SK-N-SH (cell line): ENCODE data around the gene COL12A1. TPM values are rescaled to one million over a fixed set of nuclear protein-coding genes. Genes with fewer than 3 reads are reported as not detected.

Experiments
- CTCF ChIA-PET: fragments of 300-600, 350-600 bp; formaldehyde crosslinking; extraction: SDS; loops from one replicate; lab custom pipeline; 2021; lab: Yijun Ruan, JAX
- POLR2A ChIA-PET: fragments of 350-600 bp; sonication (Branson Sonifier 250); formaldehyde crosslinking; extraction: SDS; loops from one replicate; lab custom pipeline; 2020; ENCODE audit warnings: antibody characterized with exemption, inconsistent platforms; lab: Yijun Ruan, JAX
- DNase-seq: peaks from one replicate; pipeline ENCODE4 v3.0.0; 2012
- H2AFZ ChIP-seq: fragments of 200-600 bp; sonication (generic); 2 replicates; pipeline ENCODE4 v1.8.1; 2016; ENCODE audit warnings: antibody characterized with exemption, mild to moderate bottlenecking, low read depth
- H3F3A ChIP-seq: fragments of 200-600 bp; sonication (generic); replicated peaks from 2 replicates; pipeline ENCODE3; 2016; ENCODE audit warnings: antibody characterized with exemption, mild to moderate bottlenecking; ENCODE audit not compliant: insufficient read depth
- H3K27ac ChIP-seq, 2 experiments: fragments of 200-500 bp in 1 of 2; fragments of 200-600 bp in 1 of 2; sonication (Bioruptor generic) in 1 of 2; sonication (generic), shearing (Covaris generic) in 1 of 2; 2 replicates each; pipeline versions ENCODE4 v1.5.1 to v1.6.1; 2014 to 2016; ENCODE audit warnings: low read depth in 2 of 2, inconsistent platforms in 1 of 2, low read length in 1 of 2, mild to moderate bottlenecking in 1 of 2, mixed read lengths in 1 of 2
- H3K27me3 ChIP-seq: fragments of 200-600 bp; sonication (generic), shearing (Covaris generic); 2 replicates; pipeline ENCODE4 v1.6.1; 2016; ENCODE audit warnings: mixed run types; ENCODE audit not compliant: insufficient read depth
- H3K36me3 ChIP-seq, 2 experiments: fragments of 200-500 bp in 1 of 2; fragments of 200-600 bp in 1 of 2; sonication (Bioruptor generic) in 1 of 2; sonication (generic) in 1 of 2; replicated peaks in 1 of 2; 2 replicates each; pipeline versions ENCODE3 to v1.5.1; 2014 to 2016; ENCODE audit warnings: low read length in 1 of 2, mild to moderate bottlenecking in 1 of 2; ENCODE audit not compliant: insufficient read depth in 2 of 2, control insufficient read depth in 1 of 2
- H3K4me1 ChIP-seq, 2 experiments: fragments of 200-500 bp in 1 of 2; fragments of 200-600 bp in 1 of 2; sonication (Bioruptor generic) in 1 of 2; sonication (generic), shearing (Covaris generic) in 1 of 2; 2 replicates each; pipeline versions ENCODE4 v1.5.1 to v1.6.1; 2014 to 2016; ENCODE audit warnings: low read depth in 1 of 2, low read length in 1 of 2, mixed run types in 1 of 2; ENCODE audit not compliant: insufficient read depth in 2 of 2, control insufficient read depth in 1 of 2
- H3K4me2 ChIP-seq: fragments of 200-600 bp; sonication (generic), shearing (Covaris generic); 2 replicates; pipeline ENCODE4 v1.6.1; 2017; ENCODE audit warnings: mixed run types
- H3K4me3 ChIP-seq, 2 experiments: fragments of 200-500 bp in 1 of 2; fragments of 200-600 bp in 1 of 2; sonication (Bioruptor generic) in 1 of 2; sonication (generic), shearing (Covaris generic) in 1 of 2; 2 replicates each; pipeline versions ENCODE4 v1.5.1 to v1.8.1; 2014 to 2016; ENCODE audit warnings: low read depth in 2 of 2, inconsistent platforms in 1 of 2, low read length in 1 of 2, mild to moderate bottlenecking in 1 of 2, mixed read lengths in 1 of 2, moderate library complexity in 1 of 2
- H3K79me2 ChIP-seq: fragments of 200-600 bp; sonication (generic); 2 replicates; pipeline ENCODE4 v1.8.1; 2017; ENCODE audit warnings: mild to moderate bottlenecking; ENCODE audit not compliant: insufficient read depth
- H3K9ac ChIP-seq: fragments of 200-600 bp; sonication (generic); 2 replicates; pipeline ENCODE4 v1.6.1; 2017; ENCODE audit warnings: mixed run types
- H3K9me2 ChIP-seq: fragments of 200-600 bp; sonication (generic); 2 replicates; pipeline ENCODE4 v1.6.1; 2017; ENCODE audit warnings: mixed run types
- H3K9me3 ChIP-seq: fragments of 200-600 bp; sonication (generic); 2 replicates; pipeline ENCODE4 v1.6.1; 2017; ENCODE audit warnings: mixed run types, mild to moderate bottlenecking, moderate library complexity
- H4K20me1 ChIP-seq: fragments of 200-600 bp; sonication (generic); 2 replicates; pipeline ENCODE4 v1.6.1; 2017; ENCODE audit warnings: mild to moderate bottlenecking, mixed run types; ENCODE audit not compliant: insufficient read depth
- CHD2 ChIP-seq: fragments of 150-350 bp; IDR thresholded peaks from 2 replicates; pipeline ENCODE4 v1.6.1; 2018; ENCODE audit warnings: low read length; ENCODE audit not compliant: partially characterized antibody
- ELF1 ChIP-seq: IDR thresholded peaks from 2 replicates; pipeline ENCODE4 v1.4.0; 2012
- EP300 ChIP-seq, 2 experiments: IDR thresholded peaks; 2 replicates each; pipeline versions ENCODE4 v1.4.0 to v1.6.1; 2012; ENCODE audit warnings: borderline replicate concordance in 1 of 2, low read depth in 1 of 2, low read length in 1 of 2
- FOXJ3 ChIP-seq: sonication (generic); formaldehyde crosslinking; IDR thresholded peaks from 2 replicates; pipeline ENCODE4 v1.5.1; 2020; ENCODE audit warnings: mild to moderate bottlenecking, missing genetic modification reagents
- FOXM1 ChIP-seq: IDR thresholded peaks from 2 replicates; pipeline ENCODE4 v1.4.0; 2012; ENCODE audit warnings: low read depth, mild to moderate bottlenecking
- POLR2AphosphoS5 ChIP-seq: IDR thresholded peaks from 2 replicates; pipeline ENCODE4 v1.6.1; 2012; ENCODE audit warnings: low read depth, low read length
- RAD21 ChIP-seq: IDR thresholded peaks from 2 replicates; pipeline ENCODE4 v1.6.1; 2012; ENCODE audit warnings: mild to moderate bottlenecking, low read length
- RCOR1 ChIP-seq: fragments of 150-350 bp; IDR thresholded peaks from 2 replicates; pipeline ENCODE4 v1.6.1; 2017; ENCODE audit warnings: antibody characterized with exemption, low read length
- RFX5 ChIP-seq: IDR thresholded peaks from 2 replicates; pipeline ENCODE4 v1.6.1; 2012; ENCODE audit warnings: mild to moderate bottlenecking, improper control_type of control experiment, low read length
- SMC3 ChIP-seq: IDR thresholded peaks from 2 replicates; pipeline ENCODE4 v1.6.1; 2012; ENCODE audit warnings: low read depth, low read length, improper control_type of control experiment
- WGBS: methylation state at CpG from one replicate; pipeline ENCODE4 v1.1.6; 2017; ENCODE audit warnings: low lambda C conversion rate; 5-methylcytosine and 5-hydroxymethylcytosine counted together
- polyA plus RNA-seq, 3 experiments: library from polyadenylated mRNA; depleted of rRNA; stranded (reverse); fragments of >200 nt; gene quantifications; 2 replicates each; pipeline ENCODE4 v1.2.3, GENCODE V29; 2012
- TF ChIP-seq, protein P1 (sequence below): fragments of 150-350 bp; IDR thresholded peaks from 2 replicates; pipeline ENCODE4 v1.6.1; 2017; ENCODE audit warnings: antibody characterized with exemption, low read length, low read depth, borderline replicate concordance
- TF ChIP-seq, protein P2 (sequence below): IDR thresholded peaks from 2 replicates; pipeline ENCODE4; 2012
- TF ChIP-seq, protein P3 (sequence below): IDR thresholded peaks from 2 replicates; pipeline ENCODE4 v1.4.0; 2012; ENCODE audit warnings: low read depth, borderline replicate concordance
- TF ChIP-seq, protein P4 (sequence below): fragments of 200-600 bp; sonication (generic); IDR thresholded peaks from 2 replicates; pipeline ENCODE4 v1.6.1; 2017; ENCODE audit warnings: antibody characterized with exemption, mild to moderate bottlenecking, moderate library complexity

COL12A1 gene
- polyA plus RNA-seq, 1 of the 3 experiments (the other 2 are of a cell fraction), result 0.03 TPM

DNA sequence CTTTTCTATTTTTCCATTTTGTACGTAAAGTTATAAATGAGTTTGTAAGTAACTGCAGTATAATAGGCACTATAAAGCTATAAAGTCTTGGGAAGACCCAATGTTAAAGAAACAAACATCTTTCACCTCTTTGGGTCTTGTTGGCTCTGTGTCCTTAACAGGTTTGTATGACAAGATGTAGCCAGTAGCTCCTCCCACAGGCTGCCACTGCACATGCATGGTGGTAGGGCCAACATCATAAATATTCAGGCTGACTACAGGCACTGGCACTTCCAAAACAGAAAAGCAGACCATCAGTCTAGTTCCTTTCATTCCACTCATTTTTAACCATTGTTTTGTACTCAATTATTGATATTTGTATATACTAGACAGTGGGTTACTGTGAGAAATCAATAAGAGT, 59.9 kb downstream of the COL12A1 start:
- Histone ChIP-seq H3K36me3 (no peaks in the 10 kb centered on the region), H4K20me1 (no peaks in the 10 kb centered on the region), H3K4me3 (no peak overlapping the region), H3K9ac (no peak overlapping the region), H3K9me3 (no peaks in the 10 kb centered on the region), H3K27ac (no peak overlapping the region), H3F3A (no peaks in the 10 kb centered on the region), H3K4me2 (no peak overlapping the region), H3K79me2 (no peaks in the 10 kb centered on the region), H3K27me3 (no peaks in the 10 kb centered on the region; the same call in 1 of the 2 replicates), H3K9me2 (no peaks in the 10 kb centered on the region), H3K4me1 (no peaks in the 10 kb centered on the region), H2AFZ (no peak overlapping the region)
- ChIA-PET CTCF (no interaction called here), POLR2A (no interaction called here)
- no peak for DNase-seq
- TF ChIP-seq CHD2 (no peak), SMC3 (no peak), FOXM1 (no peak), POLR2AphosphoS5 (no peak), EP300 (IDR thresholded peaks at IDR 0.05; ENCODE audit: borderline replicate concordance in 1 of 2, low read depth in 1 of 2, low read length in 1 of 2) (no peak), RFX5 (no peak), ELF1 (no peak), RCOR1 (no peak), FOXJ3 (CRISPR knock-in tag) (no peak), RAD21 (no peak)
- TF ChIP-seq, protein P1, sequence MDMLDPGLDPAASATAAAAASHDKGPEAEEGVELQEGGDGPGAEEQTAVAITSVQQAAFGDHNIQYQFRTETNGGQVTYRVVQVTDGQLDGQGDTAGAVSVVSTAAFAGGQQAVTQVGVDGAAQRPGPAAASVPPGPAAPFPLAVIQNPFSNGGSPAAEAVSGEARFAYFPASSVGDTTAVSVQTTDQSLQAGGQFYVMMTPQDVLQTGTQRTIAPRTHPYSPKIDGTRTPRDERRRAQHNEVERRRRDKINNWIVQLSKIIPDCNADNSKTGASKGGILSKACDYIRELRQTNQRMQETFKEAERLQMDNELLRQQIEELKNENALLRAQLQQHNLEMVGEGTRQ, result no peak
- TF ChIP-seq, protein P2, sequence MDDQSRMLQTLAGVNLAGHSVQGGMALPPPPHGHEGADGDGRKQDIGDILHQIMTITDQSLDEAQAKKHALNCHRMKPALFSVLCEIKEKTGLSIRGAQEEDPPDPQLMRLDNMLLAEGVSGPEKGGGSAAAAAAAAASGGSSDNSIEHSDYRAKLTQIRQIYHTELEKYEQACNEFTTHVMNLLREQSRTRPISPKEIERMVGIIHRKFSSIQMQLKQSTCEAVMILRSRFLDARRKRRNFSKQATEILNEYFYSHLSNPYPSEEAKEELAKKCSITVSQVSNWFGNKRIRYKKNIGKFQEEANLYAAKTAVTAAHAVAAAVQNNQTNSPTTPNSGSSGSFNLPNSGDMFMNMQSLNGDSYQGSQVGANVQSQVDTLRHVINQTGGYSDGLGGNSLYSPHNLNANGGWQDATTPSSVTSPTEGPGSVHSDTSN, result no peak
- TF ChIP-seq, protein P3, sequence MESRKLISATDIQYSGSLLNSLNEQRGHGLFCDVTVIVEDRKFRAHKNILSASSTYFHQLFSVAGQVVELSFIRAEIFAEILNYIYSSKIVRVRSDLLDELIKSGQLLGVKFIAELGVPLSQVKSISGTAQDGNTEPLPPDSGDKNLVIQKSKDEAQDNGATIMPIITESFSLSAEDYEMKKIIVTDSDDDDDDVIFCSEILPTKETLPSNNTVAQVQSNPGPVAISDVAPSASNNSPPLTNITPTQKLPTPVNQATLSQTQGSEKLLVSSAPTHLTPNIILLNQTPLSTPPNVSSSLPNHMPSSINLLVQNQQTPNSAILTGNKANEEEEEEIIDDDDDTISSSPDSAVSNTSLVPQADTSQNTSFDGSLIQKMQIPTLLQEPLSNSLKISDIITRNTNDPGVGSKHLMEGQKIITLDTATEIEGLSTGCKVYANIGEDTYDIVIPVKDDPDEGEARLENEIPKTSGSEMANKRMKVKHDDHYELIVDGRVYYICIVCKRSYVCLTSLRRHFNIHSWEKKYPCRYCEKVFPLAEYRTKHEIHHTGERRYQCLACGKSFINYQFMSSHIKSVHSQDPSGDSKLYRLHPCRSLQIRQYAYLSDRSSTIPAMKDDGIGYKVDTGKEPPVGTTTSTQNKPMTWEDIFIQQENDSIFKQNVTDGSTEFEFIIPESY, result no peak
- TF ChIP-seq, protein P4, sequence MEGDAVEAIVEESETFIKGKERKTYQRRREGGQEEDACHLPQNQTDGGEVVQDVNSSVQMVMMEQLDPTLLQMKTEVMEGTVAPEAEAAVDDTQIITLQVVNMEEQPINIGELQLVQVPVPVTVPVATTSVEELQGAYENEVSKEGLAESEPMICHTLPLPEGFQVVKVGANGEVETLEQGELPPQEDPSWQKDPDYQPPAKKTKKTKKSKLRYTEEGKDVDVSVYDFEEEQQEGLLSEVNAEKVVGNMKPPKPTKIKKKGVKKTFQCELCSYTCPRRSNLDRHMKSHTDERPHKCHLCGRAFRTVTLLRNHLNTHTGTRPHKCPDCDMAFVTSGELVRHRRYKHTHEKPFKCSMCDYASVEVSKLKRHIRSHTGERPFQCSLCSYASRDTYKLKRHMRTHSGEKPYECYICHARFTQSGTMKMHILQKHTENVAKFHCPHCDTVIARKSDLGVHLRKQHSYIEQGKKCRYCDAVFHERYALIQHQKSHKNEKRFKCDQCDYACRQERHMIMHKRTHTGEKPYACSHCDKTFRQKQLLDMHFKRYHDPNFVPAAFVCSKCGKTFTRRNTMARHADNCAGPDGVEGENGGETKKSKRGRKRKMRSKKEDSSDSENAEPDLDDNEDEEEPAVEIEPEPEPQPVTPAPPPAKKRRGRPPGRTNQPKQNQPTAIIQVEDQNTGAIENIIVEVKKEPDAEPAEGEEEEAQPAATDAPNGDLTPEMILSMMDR, result no peak
- 10% methylated on average over 1 of the region's 1 CpG for WGBS
